B cell (primary cell): Measurements from ENCODE around the gene NDUFA8. TPM values are rescaled to one million over a fixed set of nuclear protein-coding genes. Genes with fewer than 3 reads are reported as not detected.

Experiments used
- ATAC-seq: fragments of 200-7000 bp; cut with Tn5 transposase; one replicate; pipeline ENCODE4 v1.10.0; 2021; ENCODE audit warnings: low read depth, mild to moderate bottlenecking, moderate number of reproducible peaks, moderate library complexity
- CTCF ChIA-PET: fragments of 350-600 bp; sonication (Branson Sonifier 250); formaldehyde crosslinking; loops from one replicate; lab custom pipeline; 2021; ENCODE audit warnings: antibody characterized with exemption, inconsistent platforms; lab: Charles Lee
- POLR2A ChIA-PET: fragments of 350-600 bp; sonication (Branson Sonifier 250); formaldehyde crosslinking; loops from one replicate; lab custom pipeline; 2021; ENCODE audit warnings: antibody characterized with exemption; lab: Charles Lee
- DNase-seq: peaks from one replicate; pipeline ENCODE4 v3.0.0; 2013
- H2AFZ ChIP-seq: 2 replicates; pipeline ENCODE4 v1.6.1; 2012; ENCODE audit warnings: mild to moderate bottlenecking, low read depth, low read length; ENCODE audit not compliant: insufficient read depth, poor library complexity, severe bottlenecking
- H3K27ac ChIP-seq, 2 donors: 1 replicate in 1 of 2; 2 replicates in 1 of 2; pipeline ENCODE4 v1.5.1; 2012 to 2013; ENCODE audit warnings: low read length in 2 of 2, mild to moderate bottlenecking in 2 of 2, moderate library complexity in 1 of 2
- H3K27me3 ChIP-seq, 4 experiments: fragments of 200-600 bp in 1 of 4; sonication (generic) in 1 of 4; replicated peaks in 1 of 4; 1 replicate in 2 of 4; 2 replicates in 2 of 4; pipeline versions ENCODE4 v1.6.1 to v1.7.0; 2013 to 2016; ENCODE audit warnings: low read length in 3 of 4, mild to moderate bottlenecking in 2 of 4, mixed read lengths in 1 of 4, moderate library complexity in 1 of 4; ENCODE audit not compliant: insufficient read depth in 4 of 4, control insufficient read depth in 3 of 4; ENCODE audit errors: control extremely low read depth in 1 of 4
- H3K36me3 ChIP-seq, 2 experiments: replicated peaks in 1 of 2; 1 replicate in 1 of 2; 2 replicates in 1 of 2; pipeline versions ENCODE4 v1.6.1 to v1.7.1; 2013; ENCODE audit warnings: low read length in 1 of 2; ENCODE audit not compliant: insufficient read depth in 2 of 2, control insufficient read depth in 1 of 2; ENCODE audit errors: control extremely low read depth in 1 of 2, extremely low read depth in 1 of 2
- H3K4me1 ChIP-seq, 2 donors: fragments of 200-600 bp in 1 of 2; sonication (generic) in 1 of 2; 1 replicate in 1 of 2; 2 replicates in 1 of 2; pipeline versions ENCODE4 v1.5.1 to v1.6.1; 2013 to 2017; ENCODE audit warnings: low read length in 2 of 2; ENCODE audit not compliant: control insufficient read depth in 2 of 2, insufficient read depth in 2 of 2
- H3K4me2 ChIP-seq: replicated peaks from 2 replicates; pipeline ENCODE3; 2012; ENCODE audit warnings: mild to moderate bottlenecking, low read depth, low read length; ENCODE audit not compliant: poor library complexity, severe bottlenecking
- H3K4me3 ChIP-seq, 5 experiments: fragments of 200-600 bp in 1 of 5; sonication (generic) in 1 of 5; 1 replicate in 3 of 5; 2 replicates in 2 of 5; pipeline versions ENCODE4 v1.5.1 to v1.7.0; 2011 to 2016; ENCODE audit warnings: low read length in 4 of 5, mild to moderate bottlenecking in 4 of 5, low read depth in 2 of 5, control low read depth in 1 of 5, moderate library complexity in 1 of 5; ENCODE audit not compliant: insufficient read depth in 1 of 5; ENCODE audit errors: control extremely low read depth in 1 of 5, extremely low read depth in 1 of 5
- H3K79me2 ChIP-seq: fragments of 200-600 bp; sonication (generic); one replicate; pipeline ENCODE4 v1.6.0; 2016; ENCODE audit warnings: low read length; ENCODE audit not compliant: control insufficient read depth, insufficient read depth
- H3K9ac ChIP-seq: fragments of 200-600 bp; sonication (generic); 2 replicates; pipeline ENCODE4 v1.6.1; 2017; ENCODE audit warnings: mild to moderate bottlenecking, low read length, moderate library complexity
- H3K9me3 ChIP-seq, 3 donors: one replicate each; pipeline versions ENCODE4 v1.6.1 to v1.7.1; 2013; ENCODE audit warnings: low read length in 2 of 3; ENCODE audit not compliant: control insufficient read depth in 2 of 3, insufficient read depth in 1 of 3; ENCODE audit errors: control extremely low read depth in 1 of 3
- H4K20me1 ChIP-seq: 2 replicates; pipeline ENCODE4 v1.6.0; 2012; ENCODE audit warnings: mild to moderate bottlenecking, low read length; ENCODE audit not compliant: insufficient read depth, control insufficient read depth, poor library complexity, severe bottlenecking
- H3K27ac Mint-ChIP-seq: one replicate; pipeline ENCODE4 v1.8.0; 2021; ENCODE audit warnings: mixed read lengths
- H3K27me3 Mint-ChIP-seq: one replicate; pipeline ENCODE4 v1.8.0; 2021; ENCODE audit warnings: mixed read lengths
- H3K4me1 Mint-ChIP-seq: one replicate; pipeline ENCODE4 v1.8.0; 2021; ENCODE audit warnings: mixed read lengths
- H3K4me3 Mint-ChIP-seq: one replicate; pipeline ENCODE4 v1.8.0; 2021; ENCODE audit warnings: mixed read lengths
- H3K9me3 Mint-ChIP-seq: one replicate; pipeline ENCODE4 v1.8.0; 2022; ENCODE audit warnings: mixed read lengths; ENCODE audit not compliant: insufficient read depth
- EZH2 ChIP-seq: IDR thresholded peaks from 2 replicates; pipeline ENCODE4 v1.6.1; 2012; ENCODE audit warnings: borderline replicate concordance, low read depth, mild to moderate bottlenecking, moderate library complexity, low read length; ENCODE audit not compliant: insufficient read depth, poor library complexity, severe bottlenecking
- WGBS: methylation state at CpG from one replicate; pipeline ENCODE4 v1.1.5; 2013; ENCODE audit warnings: missing lambda C conversion rate; ENCODE audit not compliant: insufficient coverage; 5-methylcytosine and 5-hydroxymethylcytosine counted together
- intact Hi-C: fragments of 100-400 bp; cut with micrococcal nuclease; formaldehyde crosslinking; loops from one replicate; pipeline ENCODE4 v1.10.0; 2022
- polyA plus RNA-seq: library from polyadenylated mRNA; depleted of rRNA; stranded (reverse); fragments of >200 nt; gene quantifications from 2 replicates; pipeline ENCODE4 v1.2.3, GENCODE V29; 2012
- total RNA-seq, 2 donors: library from RNA; stranded (reverse); fragments of 120-200 nt in 1 of 2; gene quantifications; 1 replicate in 1 of 2; 2 replicates in 1 of 2; pipeline versions ENCODE4 v1.2.3 to v1.2.4, GENCODE V29; 2013 to 2022
- TF ChIP-seq, protein P1 (sequence below): fragments of 200-600 bp; IDR thresholded peaks from one replicate; pipeline ENCODE4 v1.8.0; 2022; ENCODE audit warnings: antibody characterized with exemption, mild to moderate bottlenecking

NDUFA8 gene
- total and polyA plus RNA-seq, 2 donors (not counting 1 experiment from before 2014, with no cell fraction given): 10.6 to 15.7 TPM

DNA sequence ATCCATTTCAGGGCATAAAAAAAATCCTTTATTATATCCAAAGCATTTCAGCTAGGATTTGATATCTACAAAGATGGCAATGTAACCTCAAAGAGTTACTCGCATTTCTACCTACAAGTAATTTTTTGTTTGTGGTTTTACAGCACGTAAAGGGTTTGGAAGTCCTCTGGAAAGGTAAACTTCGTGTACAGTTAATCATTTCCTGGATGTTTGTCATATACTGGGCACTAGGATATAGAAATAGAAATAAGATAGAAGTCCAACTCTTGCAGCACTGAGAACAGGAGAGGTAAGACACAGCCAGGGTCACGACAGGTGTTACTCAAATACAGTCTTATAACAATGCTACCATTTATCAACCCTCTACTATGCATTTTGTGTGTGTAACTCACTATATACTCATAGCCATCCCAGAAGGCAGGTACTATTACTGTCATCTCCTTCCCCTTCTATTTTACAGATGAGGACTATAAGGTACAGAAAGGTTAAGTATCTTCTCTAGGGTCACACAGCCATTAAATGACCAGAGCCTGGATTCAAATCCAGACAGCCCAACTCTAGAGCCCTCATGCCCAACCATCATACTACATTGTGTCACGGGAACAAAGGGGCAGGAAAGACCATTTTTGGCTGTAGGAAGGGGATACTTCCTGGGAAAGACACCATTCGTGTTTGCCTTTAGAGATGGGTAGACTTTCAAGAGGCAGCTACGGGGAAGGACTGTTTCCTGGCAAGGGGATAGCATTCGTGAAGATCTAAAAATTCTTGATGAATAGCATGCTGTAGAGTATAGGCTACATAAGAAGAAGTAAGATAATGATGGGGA, 19.0 kb downstream of the NDUFA8 start:
- TF ChIP-seq, protein P1, sequence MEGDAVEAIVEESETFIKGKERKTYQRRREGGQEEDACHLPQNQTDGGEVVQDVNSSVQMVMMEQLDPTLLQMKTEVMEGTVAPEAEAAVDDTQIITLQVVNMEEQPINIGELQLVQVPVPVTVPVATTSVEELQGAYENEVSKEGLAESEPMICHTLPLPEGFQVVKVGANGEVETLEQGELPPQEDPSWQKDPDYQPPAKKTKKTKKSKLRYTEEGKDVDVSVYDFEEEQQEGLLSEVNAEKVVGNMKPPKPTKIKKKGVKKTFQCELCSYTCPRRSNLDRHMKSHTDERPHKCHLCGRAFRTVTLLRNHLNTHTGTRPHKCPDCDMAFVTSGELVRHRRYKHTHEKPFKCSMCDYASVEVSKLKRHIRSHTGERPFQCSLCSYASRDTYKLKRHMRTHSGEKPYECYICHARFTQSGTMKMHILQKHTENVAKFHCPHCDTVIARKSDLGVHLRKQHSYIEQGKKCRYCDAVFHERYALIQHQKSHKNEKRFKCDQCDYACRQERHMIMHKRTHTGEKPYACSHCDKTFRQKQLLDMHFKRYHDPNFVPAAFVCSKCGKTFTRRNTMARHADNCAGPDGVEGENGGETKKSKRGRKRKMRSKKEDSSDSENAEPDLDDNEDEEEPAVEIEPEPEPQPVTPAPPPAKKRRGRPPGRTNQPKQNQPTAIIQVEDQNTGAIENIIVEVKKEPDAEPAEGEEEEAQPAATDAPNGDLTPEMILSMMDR: no peak
- TF ChIP-seq EZH2: no peak
- Histone ChIP-seq H4K20me1 (no peaks in the 10 kb centered on the region), H3K79me2 (no peaks in the 10 kb centered on the region), H3K36me3 (peaks cover 0 to 25% of the 10 kb centered on the region in 2 experiments), H3K9ac (no peak overlapping the region), H3K4me3 (no peak overlapping the region), H3K27me3 (no peaks in the 10 kb centered on the region), H3K4me2 (no peak overlapping the region), H3K9me3 (no peaks in the 10 kb centered on the region), H3K4me1 (no peaks in the 10 kb centered on the region), H3K27ac (no peak overlapping the region), H2AFZ (no peak overlapping the region)
- POLR2A ChIA-PET: no interaction called here
- intact Hi-C loops: no loop called here
- no peak for ATAC-seq
- Mint-ChIP-seq H3K9me3 (no peaks in the 10 kb centered on the region), H3K4me1 (no peaks in the 10 kb centered on the region), H3K27ac (no peak overlapping the region), H3K27me3 (no peaks in the 10 kb centered on the region), H3K4me3 (no peak overlapping the region)
- CTCF ChIA-PET: no interaction called here
- no peak for DNase-seq
- 98% methylated on average over 4 of the region's 8 CpGs for WGBS

DNA sequence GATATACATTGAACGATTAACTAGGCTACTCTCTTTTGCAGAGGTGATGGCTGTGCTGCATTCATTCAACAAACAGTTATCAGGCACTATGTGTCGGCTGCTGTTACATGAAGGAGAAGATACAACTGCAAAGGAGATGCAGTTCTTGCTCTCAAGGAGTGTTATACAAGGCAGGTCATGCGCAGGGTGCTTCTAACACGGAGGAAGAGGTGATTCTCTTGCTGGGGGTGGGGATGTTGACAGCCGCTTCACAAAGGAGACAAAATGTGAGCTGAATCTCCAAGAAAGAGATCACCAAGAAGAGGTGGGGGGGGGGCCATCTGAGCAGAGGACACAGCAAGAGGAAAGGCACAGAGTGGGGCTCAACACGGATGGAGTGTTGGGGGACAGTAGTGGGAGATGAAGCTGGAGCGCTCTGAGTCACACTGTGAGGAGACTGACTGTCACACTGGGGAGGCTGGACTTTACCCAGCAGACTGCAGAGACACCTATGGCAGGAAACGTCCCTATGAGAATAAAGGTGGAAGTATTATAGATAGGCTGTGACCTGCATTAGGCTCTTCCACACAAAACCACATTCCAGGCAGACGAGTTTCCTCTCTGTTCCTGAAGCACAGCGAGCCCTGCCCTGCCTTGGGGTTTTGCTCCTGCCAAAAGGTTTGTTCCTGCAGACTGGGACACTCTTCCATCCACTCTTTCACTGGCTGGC, 20.9 kb downstream of the NDUFA8 start:
- Histone ChIP-seq H2AFZ (no peak overlapping the region), H3K36me3 (peaks cover 0 to 8% of the 10 kb centered on the region in 2 experiments), H3K4me1 (no peaks in the 10 kb centered on the region), H3K9ac (no peak overlapping the region), H3K4me3 (no peak overlapping the region), H3K4me2 (no peak overlapping the region), H3K27me3 (no peaks in the 10 kb centered on the region), H4K20me1 (no peaks in the 10 kb centered on the region), H3K27ac (no peak overlapping the region), H3K79me2 (no peaks in the 10 kb centered on the region), H3K9me3 (no peaks in the 10 kb centered on the region)
- ChIA-PET CTCF (interaction anchor here (1.0 to 1.1 kb wide), 2 partner anchors 39 to 214 kb away, joined by 3 to 4 read pairs; no protein-coding TSS in a partner anchor), POLR2A (no interaction called here)
- 96% methylated on average over 6 of the region's 10 CpGs for WGBS
- intact Hi-C loops: no loop called here
- ATAC-seq: no peak
- Mint-ChIP-seq H3K27ac (no peak overlapping the region), H3K9me3 (no peaks in the 10 kb centered on the region), H3K27me3 (no peaks in the 10 kb centered on the region), H3K4me1 (no peaks in the 10 kb centered on the region), H3K4me3 (no peak overlapping the region)
- TF ChIP-seq EZH2: no peak
- TF ChIP-seq, protein P1: no peak
- DNase-seq: no peak
